ENCODE data around the gene IFTAP. TPM values are rescaled to one million over a fixed set of nuclear protein-coding genes. Genes with fewer than 3 reads are reported as not detected.

The IFTAP gene
- total RNA-seq, 1 experiment from 2014 or later: 19.9 TPM

GRCh38 chr11:36565031-36565610 is 29.2 kb upstream of the IFTAP start:
- Histone ChIP-seq H4K5ac (ENCODE audit: insufficient read length, low read depth, low read length) (no peak overlapping the region), H2BK12ac (ENCODE audit: insufficient read length, low read depth, low read length) (no peak overlapping the region), H3K9me3 (ENCODE audit: control insufficient read depth, low read depth, low read length) (no peaks in the 10 kb centered on the region), H3K56ac (ENCODE audit: insufficient read length, low read depth, low read length) (no peak overlapping the region), H4K20me1 (ENCODE audit: control insufficient read depth, insufficient read depth, insufficient read length) (no peaks in the 10 kb centered on the region), H3K27ac (ENCODE audit: insufficient read length, low read depth, low read length) (no peak overlapping the region), H3K79me2 (ENCODE audit: insufficient read depth, low read length) (no peaks in the 10 kb centered on the region), H3K79me1 (ENCODE audit: insufficient read depth, low read depth, low read length, poor library complexity, severe bottlenecking) (no peaks in the 10 kb centered on the region), H2BK20ac (ENCODE audit: low read depth, low read length, poor library complexity, severe bottlenecking) (no peak overlapping the region), H3K18ac (ENCODE audit: insufficient read length, low read depth, low read length) (no peak overlapping the region), H3K4me1 (ENCODE audit: insufficient read depth, low read length) (no peaks in the 10 kb centered on the region), H2AFZ (ENCODE audit: low read length) (no peak overlapping the region), H3K4ac (ENCODE audit: low read depth, low read length) (no peak overlapping the region), H2BK15ac (ENCODE audit: low read depth, low read length) (no peak overlapping the region), H3K27me3 (ENCODE audit: insufficient read depth, low read length) (no peaks in the 10 kb centered on the region), H3K9ac (ENCODE audit: extremely low read depth, insufficient read length, low read length) (no peak overlapping the region), H2BK120ac (ENCODE audit: low read depth, low read length, poor library complexity, severe bottlenecking) (no peak overlapping the region), H2AK5ac (ENCODE audit: insufficient read length, low read length) (no peak overlapping the region), H3K4me2 (ENCODE audit: insufficient read depth, insufficient read length, low read length) (no peak overlapping the region), H3T11ph (ENCODE audit: low read length) (no peak overlapping the region), H2BK5ac (ENCODE audit: insufficient read length, low read length) (no peak overlapping the region), H4K8ac (replicated peaks; ENCODE audit: insufficient read length, low read depth, low read length) (no peak overlapping the region), H4K91ac (ENCODE audit: insufficient read length, low read depth, low read length) (no peak overlapping the region), H3K23me2 (ENCODE audit: insufficient read length, low read depth, low read length, poor library complexity, severe bottlenecking) (no peaks in the 10 kb centered on the region), H3K14ac (ENCODE audit: insufficient read depth, low read length) (no peak overlapping the region), H3K23ac (ENCODE audit: insufficient read length, low read depth, low read length) (no peak overlapping the region)
- H3K27ac Mint-ChIP-seq: no peak overlapping the region
- H3K4me1 Mint-ChIP-seq: peaks cover 8 to 12% of the 10 kb centered on the region in 2 experiments
- WGBS (ENCODE audit: extremely low coverage, insufficient read length, low lambda C conversion rate): no CpG with 5 or more reads among the region's 6 CpGs
- no peak overlapping the region for H3K4me3 Mint-ChIP-seq
- no peaks in the 10 kb centered on the region for H3K36me3 Mint-ChIP-seq (ENCODE audit: insufficient read depth in 1 of 3, low read depth in 3 of 3)
- DNase-seq: no peak
- no peak for TF ChIP-seq CTCF (conservative IDR thresholded peaks at IDR 0.05)
- no peaks in the 10 kb centered on the region for H3K9me3 Mint-ChIP-seq
- peaks cover 7% of the 10 kb centered on the region for H3K27me3 Mint-ChIP-seq (ENCODE audit: low read depth)

Data from H9 (cell line).